Mesenchymal stem cell (in vitro differentiated cells and primary cell): ENCODE measurements around the gene KIF1A.
"Not testable (repeated sequence)": the region's sequence is repeated elsewhere in the genome, so short reads cannot be mapped to it uniquely, and the experiment has no call there.

ENCODE experiments used
- DNase-seq: peaks from one replicate; pipeline ENCODE4 v3.0.0-alpha.2; 2013
- H2AFZ ChIP-seq: one replicate; pipeline ENCODE4 v1.6.1; 2013; ENCODE audit warnings: low read depth, mild to moderate bottlenecking, control low read depth, inconsistent platforms, low read length, moderate library complexity
- H2AK5ac ChIP-seq: 2 replicates; pipeline ENCODE4 v1.6.1; 2013; ENCODE audit warnings: low read length, moderate library complexity, mild to moderate bottlenecking, inconsistent platforms; ENCODE audit not compliant: severe bottlenecking
- H2BK120ac ChIP-seq: one replicate; pipeline ENCODE4 v1.6.1; 2013; ENCODE audit warnings: low read depth, mild to moderate bottlenecking, inconsistent platforms, low read length, moderate library complexity
- H2BK12ac ChIP-seq, 2 experiments: one replicate each; pipeline ENCODE4 v1.6.1; 2013; ENCODE audit warnings: inconsistent platforms in 2 of 2, low read length in 2 of 2, mild to moderate bottlenecking in 2 of 2, moderate library complexity in 2 of 2, control low read depth in 1 of 2
- H2BK15ac ChIP-seq: one replicate; pipeline ENCODE4 v1.6.1; 2013; ENCODE audit warnings: mild to moderate bottlenecking, low read depth, inconsistent platforms; ENCODE audit not compliant: poor library complexity, severe bottlenecking
- H2BK5ac ChIP-seq: 2 replicates; pipeline ENCODE4 v1.6.1; 2013; ENCODE audit warnings: low read depth, mild to moderate bottlenecking, low read length, control low read depth, inconsistent platforms; ENCODE audit not compliant: poor library complexity, severe bottlenecking
- H3K14ac ChIP-seq, 2 experiments: one replicate each; pipeline ENCODE4 v1.6.1; 2013; ENCODE audit warnings: inconsistent platforms in 2 of 2, low read length in 2 of 2, control low read depth in 1 of 2, mild to moderate bottlenecking in 1 of 2, moderate library complexity in 1 of 2
- H3K18ac ChIP-seq, 2 experiments: one replicate each; pipeline ENCODE4 v1.6.1; 2013; ENCODE audit warnings: inconsistent platforms in 2 of 2, low read length in 2 of 2, control low read depth in 1 of 2, low read depth in 1 of 2, mild to moderate bottlenecking in 1 of 2
- H3K23ac ChIP-seq, 2 experiments: one replicate each; pipeline ENCODE4 v1.6.1; 2013; ENCODE audit warnings: inconsistent platforms in 2 of 2, low read length in 2 of 2, mild to moderate bottlenecking in 2 of 2, moderate library complexity in 2 of 2, control low read depth in 1 of 2
- H3K27ac ChIP-seq: 2 replicates; pipeline ENCODE4 v1.5.1; 2013; ENCODE audit warnings: mild to moderate bottlenecking, moderate library complexity, low read length, control low read depth, inconsistent platforms; ENCODE audit not compliant: poor library complexity, severe bottlenecking
- H3K27me3 ChIP-seq, 2 experiments: 2 replicates each; pipeline versions ENCODE4 v1.6.1 to v1.7.0; 2013; ENCODE audit warnings: low read length in 2 of 2, mild to moderate bottlenecking in 2 of 2, moderate library complexity in 2 of 2, control low read depth in 1 of 2, inconsistent platforms in 1 of 2; ENCODE audit not compliant: control insufficient read depth in 1 of 2, insufficient read depth in 1 of 2
- H3K36me3 ChIP-seq, 2 experiments: 2 replicates each; pipeline versions ENCODE4 v1.6.1 to v1.7.0; 2013; ENCODE audit warnings: low read length in 2 of 2, control low read depth in 1 of 2, inconsistent platforms in 1 of 2, low read depth in 1 of 2, mild to moderate bottlenecking in 1 of 2; ENCODE audit not compliant: insufficient read depth in 2 of 2, control insufficient read depth in 1 of 2
- H3K4ac ChIP-seq, 2 experiments: one replicate each; pipeline ENCODE4 v1.6.1; 2013; ENCODE audit warnings: inconsistent platforms in 2 of 2, low read length in 2 of 2, mild to moderate bottlenecking in 2 of 2, moderate library complexity in 2 of 2, control low read depth in 1 of 2, low read depth in 1 of 2
- H3K4me1 ChIP-seq: 2 replicates; pipeline ENCODE4 v1.6.1; 2013; ENCODE audit warnings: low read depth, low read length, control low read depth; ENCODE audit not compliant: control insufficient read depth, insufficient read depth
- H3K4me2 ChIP-seq: 2 replicates; pipeline ENCODE4 v1.6.1; 2013; ENCODE audit warnings: low read length, mild to moderate bottlenecking, inconsistent platforms; ENCODE audit not compliant: poor library complexity, severe bottlenecking
- H3K4me3 ChIP-seq, 2 experiments: 2 replicates each; pipeline versions ENCODE4 v1.5.1 to v1.7.0; 2013; ENCODE audit warnings: low read length in 2 of 2, mild to moderate bottlenecking in 2 of 2, control low read depth in 1 of 2, low read depth in 1 of 2; ENCODE audit not compliant: insufficient read depth in 1 of 2
- H3K79me1 ChIP-seq: replicated peaks from 2 replicates; pipeline ENCODE4 v1.6.1; 2013; ENCODE audit warnings: mild to moderate bottlenecking, control low read depth, low read length, inconsistent platforms; ENCODE audit not compliant: poor library complexity, severe bottlenecking
- H3K9ac ChIP-seq: 2 replicates; pipeline ENCODE4 v1.7.0; 2013; ENCODE audit warnings: mild to moderate bottlenecking, low read length, moderate library complexity
- H3K9me3 ChIP-seq: 2 replicates; pipeline ENCODE4 v1.7.0; 2013; ENCODE audit warnings: mild to moderate bottlenecking, low read length; ENCODE audit not compliant: control insufficient read depth
- H4K8ac ChIP-seq: one replicate; pipeline ENCODE4 v1.6.1; 2013; ENCODE audit warnings: inconsistent platforms, mild to moderate bottlenecking, low read length, moderate library complexity
- H4K91ac ChIP-seq: one replicate; pipeline ENCODE4 v1.6.1; 2013; ENCODE audit warnings: mild to moderate bottlenecking, low read length, inconsistent platforms
- WGBS: methylation state at CpG from one replicate; pipeline ENCODE4 v1.1.7; 2013; ENCODE audit warnings: mixed read lengths; 5-methylcytosine and 5-hydroxymethylcytosine counted together

The KIF1A gene

GRCh38 chr2:240696469-240696868 is 123.5 kb downstream of the KIF1A start:
- H3K79me1 ChIP-seq, H2BK5ac ChIP-seq, H3K4me2 ChIP-seq, H2BK120ac ChIP-seq, H3K9me3 ChIP-seq, DNase-seq, H3K4me3 ChIP-seq, H3K9ac ChIP-seq, H3K36me3 ChIP-seq, H3K23ac ChIP-seq, H3K4me1 ChIP-seq, H2BK15ac ChIP-seq, H3K14ac ChIP-seq, H2BK12ac ChIP-seq, H2AFZ ChIP-seq, H2AK5ac ChIP-seq, H4K8ac ChIP-seq, H3K27me3 ChIP-seq, H3K27ac ChIP-seq, H4K91ac ChIP-seq, H3K18ac ChIP-seq, H3K4ac ChIP-seq: not testable (repeated sequence)
- no CpG with 5 or more reads among the region's 13 CpGs for WGBS

GRCh38 chr2:240695593-240695992 is 124.4 kb downstream of the KIF1A start:
- not testable (repeated sequence) for H3K9me3 ChIP-seq, H2BK15ac ChIP-seq, H4K8ac ChIP-seq, DNase-seq, H3K18ac ChIP-seq, H2BK120ac ChIP-seq, H3K79me1 ChIP-seq, H3K27me3 ChIP-seq, H3K14ac ChIP-seq, H2AFZ ChIP-seq, H3K36me3 ChIP-seq, H3K4ac ChIP-seq, H4K91ac ChIP-seq, H3K4me1 ChIP-seq, H2BK5ac ChIP-seq, H2AK5ac ChIP-seq, H3K23ac ChIP-seq, H3K27ac ChIP-seq, H2BK12ac ChIP-seq, H3K4me2 ChIP-seq, H3K4me3 ChIP-seq, H3K9ac ChIP-seq
- WGBS, result no CpG with 5 or more reads among the region's 19 CpGs

- H2AFZ ChIP-seq, H2BK5ac ChIP-seq, H4K91ac ChIP-seq, H3K4me2 ChIP-seq, H3K9me3 ChIP-seq, H3K14ac ChIP-seq, H3K23ac ChIP-seq, H3K27me3 ChIP-seq, H2BK15ac ChIP-seq, H3K9ac ChIP-seq, H3K4me3 ChIP-seq, H2BK12ac ChIP-seq, H3K27ac ChIP-seq, H3K18ac ChIP-seq, H3K36me3 ChIP-seq, H4K8ac ChIP-seq, DNase-seq, H3K4ac ChIP-seq, H2AK5ac ChIP-seq, H3K79me1 ChIP-seq, H3K4me1 ChIP-seq, H2BK120ac ChIP-seq: not testable (repeated sequence)
- no CpG with 5 or more reads among the region's 12 CpGs for WGBS
Measured at GRCh38 chr2:240694304-240694703, 125.7 kb downstream of the KIF1A start.

GRCh38 chr2:240692583-240693561 is 127.1 kb downstream of the KIF1A start:
- not testable (repeated sequence) for H3K9ac ChIP-seq, H3K4me3 ChIP-seq, H2AFZ ChIP-seq, H2BK12ac ChIP-seq, H3K18ac ChIP-seq, H4K91ac ChIP-seq, H3K36me3 ChIP-seq, H2BK120ac ChIP-seq, H3K4ac ChIP-seq, H3K79me1 ChIP-seq, H3K14ac ChIP-seq, H3K23ac ChIP-seq, H2BK5ac ChIP-seq, H2BK15ac ChIP-seq, H3K9me3 ChIP-seq, H3K4me2 ChIP-seq, H3K27me3 ChIP-seq, DNase-seq, H3K27ac ChIP-seq, H3K4me1 ChIP-seq, H4K8ac ChIP-seq, H2AK5ac ChIP-seq
- WGBS, result 75% methylated on average over 2 of the region's 34 CpGs
